Panc1 (cell line): Measurements from ENCODE around the gene SUPT20HL2. TPM values are rescaled to one million over a fixed set of nuclear protein-coding genes. Genes with fewer than 3 reads are reported as not detected.

ENCODE experiments used
- ATAC-seq: fragments of 200-7000 bp; cut with Tn5 transposase; 2 replicates; pipeline ENCODE4 v1.9.1; 2020; ENCODE audit warnings: mild to moderate bottlenecking, moderate library complexity
- BruUV-seq: library from RNA; stranded (reverse); fragments of 400-500 nt; replicated peaks from 2 replicates; lab custom pipeline; 2021; lab: Mats Ljungman, UMichigan
- CTCF ChIA-PET: fragments of 300-600 bp; sonication (Branson Sonifier 250); formaldehyde crosslinking; loops from one replicate; lab custom pipeline; 2022; ENCODE audit warnings: antibody characterized with exemption; lab: Charles Lee
- POLR2A ChIA-PET: fragments of 300-600 bp; sonication (Branson Sonifier 250); formaldehyde crosslinking; loops from one replicate; lab custom pipeline; 2022; ENCODE audit warnings: antibody characterized with exemption; lab: Charles Lee
- DNase-seq: peaks from one replicate; pipeline ENCODE4 v3.0.0-alpha.2; 2010; ENCODE audit warnings: low read depth, low spot score
- H3K27ac ChIP-seq: 2 replicates; pipeline ENCODE4 v1.5.1; 2011; ENCODE audit warnings: mild to moderate bottlenecking, low read length, inconsistent platforms
- H3K27me3 ChIP-seq: fragments of 200-500 bp; sonication (Bioruptor generic); 2 replicates; pipeline ENCODE4 v1.6.0; 2014; ENCODE audit warnings: low read length, inconsistent platforms; ENCODE audit not compliant: control insufficient read depth, insufficient read depth
- H3K36me3 ChIP-seq: fragments of 200-500 bp; sonication (Bioruptor generic); 2 replicates; pipeline ENCODE4 v1.5.1; 2014; ENCODE audit warnings: inconsistent platforms, mild to moderate bottlenecking, low read length, moderate library complexity; ENCODE audit not compliant: control insufficient read depth, insufficient read depth
- H3K4me1 ChIP-seq: 2 replicates; pipeline ENCODE4 v1.5.1; 2011; ENCODE audit warnings: inconsistent platforms, mild to moderate bottlenecking, low read length, moderate library complexity; ENCODE audit not compliant: control insufficient read depth, insufficient read depth
- H3K4me3 ChIP-seq, 2 experiments: 2 replicates each; pipeline ENCODE4 v1.5.1; 2011 to 2012; ENCODE audit warnings: low read depth in 2 of 2, low read length in 2 of 2, mild to moderate bottlenecking in 2 of 2, inconsistent platforms in 1 of 2, moderate library complexity in 1 of 2
- H3K9me3 ChIP-seq: fragments of 200-500 bp; sonication (Bioruptor generic); 2 replicates; pipeline ENCODE4 v1.5.1; 2014; ENCODE audit warnings: low read depth, mild to moderate bottlenecking, inconsistent platforms, low read length, moderate library complexity; ENCODE audit not compliant: control insufficient read depth, insufficient read depth
- POLR2AphosphoS5 ChIP-seq: IDR thresholded peaks from 2 replicates; pipeline ENCODE4 v1.6.1; 2012; ENCODE audit warnings: mild to moderate bottlenecking, low read depth, low read length, moderate library complexity
- SIN3A ChIP-seq: IDR thresholded peaks from 2 replicates; pipeline ENCODE4 v1.6.1; 2012; ENCODE audit warnings: low read depth, mild to moderate bottlenecking, low read length, moderate library complexity, borderline replicate concordance; ENCODE audit not compliant: insufficient read depth
- TCF7L2 ChIP-seq: IDR thresholded peaks from 2 replicates; pipeline ENCODE4 v1.6.1; 2011; ENCODE audit warnings: mild to moderate bottlenecking, low read depth, low read length, inconsistent platforms
- in situ Hi-C: cut with HindIII; loops from 2 replicates; pipeline ENCODE4 v1.10.0; 2016; ENCODE audit warnings: low sequenced_read_pairs, low pct_unique_long_range_greater_than_20kb
- intact Hi-C: fragments of 100-400 bp; cut with micrococcal nuclease; formaldehyde crosslinking; loops from one replicate; pipeline ENCODE4 v1.10.0; 2022; ENCODE audit not compliant: unreplicated experiment
- total RNA-seq: library from RNA; stranded (reverse); gene quantifications from one replicate; pipeline ENCODE4 v1.2.1, GENCODE V29; 2021; ENCODE audit not compliant: unreplicated experiment
- TF ChIP-seq, protein P1 (sequence below), 2 experiments: IDR thresholded peaks; 2 replicates each; pipeline ENCODE4 v1.6.1; 2011 to 2012; ENCODE audit warnings: low read depth in 2 of 2, control low read depth in 1 of 2, low read length in 1 of 2, mild to moderate bottlenecking in 1 of 2, moderate library complexity in 1 of 2; ENCODE audit not compliant: insufficient read depth in 1 of 2
- TF ChIP-seq, protein P2 (sequence below): fragments of 450-650 bp; IDR thresholded peaks from 2 replicates; pipeline ENCODE4 v1.5.1; 2017; ENCODE audit warnings: mild to moderate bottlenecking

SUPT20HL2 gene
- total RNA-seq, 1 experiment from 2014 or later, result not detected

DNA sequence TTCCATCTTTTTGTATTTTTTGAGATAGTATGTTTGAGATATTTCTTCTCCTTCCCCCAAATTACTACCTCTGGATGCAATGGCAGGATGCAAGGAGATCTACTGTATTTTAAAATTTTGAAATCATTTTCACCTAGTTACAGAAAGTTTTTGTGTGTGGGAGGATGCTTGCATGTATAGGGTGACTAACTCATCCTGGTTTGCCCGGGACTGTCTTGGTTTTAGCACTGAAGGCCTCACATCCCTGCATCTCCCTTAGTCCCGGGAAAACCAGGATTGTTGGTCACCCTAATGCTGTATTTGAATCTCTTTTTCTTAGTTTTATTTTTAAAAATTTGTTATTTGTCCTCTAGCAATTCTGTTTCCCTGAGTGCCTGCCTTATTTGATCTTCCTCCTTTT is 12.1 kb downstream of the SUPT20HL2 start:
- Histone ChIP-seq H3K4me3 (no peak overlapping the region), H3K9me3 (no peaks in the 10 kb centered on the region), H3K27me3 (no peaks in the 10 kb centered on the region), H3K36me3 (no peaks in the 10 kb centered on the region), H3K27ac (no peak overlapping the region), H3K4me1 (no peaks in the 10 kb centered on the region)
- DNase-seq (no peak), ATAC-seq (no peak)
- POLR2A ChIA-PET, result no interaction called here
- intact Hi-C loops (no loop called here), in situ Hi-C loops (no loop called here)
- BruUV-seq, result no TSS peak
- CTCF ChIA-PET, result no interaction called here
- TF ChIP-seq, protein P1, sequence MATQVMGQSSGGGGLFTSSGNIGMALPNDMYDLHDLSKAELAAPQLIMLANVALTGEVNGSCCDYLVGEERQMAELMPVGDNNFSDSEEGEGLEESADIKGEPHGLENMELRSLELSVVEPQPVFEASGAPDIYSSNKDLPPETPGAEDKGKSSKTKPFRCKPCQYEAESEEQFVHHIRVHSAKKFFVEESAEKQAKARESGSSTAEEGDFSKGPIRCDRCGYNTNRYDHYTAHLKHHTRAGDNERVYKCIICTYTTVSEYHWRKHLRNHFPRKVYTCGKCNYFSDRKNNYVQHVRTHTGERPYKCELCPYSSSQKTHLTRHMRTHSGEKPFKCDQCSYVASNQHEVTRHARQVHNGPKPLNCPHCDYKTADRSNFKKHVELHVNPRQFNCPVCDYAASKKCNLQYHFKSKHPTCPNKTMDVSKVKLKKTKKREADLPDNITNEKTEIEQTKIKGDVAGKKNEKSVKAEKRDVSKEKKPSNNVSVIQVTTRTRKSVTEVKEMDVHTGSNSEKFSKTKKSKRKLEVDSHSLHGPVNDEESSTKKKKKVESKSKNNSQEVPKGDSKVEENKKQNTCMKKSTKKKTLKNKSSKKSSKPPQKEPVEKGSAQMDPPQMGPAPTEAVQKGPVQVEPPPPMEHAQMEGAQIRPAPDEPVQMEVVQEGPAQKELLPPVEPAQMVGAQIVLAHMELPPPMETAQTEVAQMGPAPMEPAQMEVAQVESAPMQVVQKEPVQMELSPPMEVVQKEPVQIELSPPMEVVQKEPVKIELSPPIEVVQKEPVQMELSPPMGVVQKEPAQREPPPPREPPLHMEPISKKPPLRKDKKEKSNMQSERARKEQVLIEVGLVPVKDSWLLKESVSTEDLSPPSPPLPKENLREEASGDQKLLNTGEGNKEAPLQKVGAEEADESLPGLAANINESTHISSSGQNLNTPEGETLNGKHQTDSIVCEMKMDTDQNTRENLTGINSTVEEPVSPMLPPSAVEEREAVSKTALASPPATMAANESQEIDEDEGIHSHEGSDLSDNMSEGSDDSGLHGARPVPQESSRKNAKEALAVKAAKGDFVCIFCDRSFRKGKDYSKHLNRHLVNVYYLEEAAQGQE (IDR thresholded peaks at IDR 0.05; ENCODE audit: insufficient read depth in 1 of 2, low read depth in 2 of 2, low read length in 1 of 2), result no peak
- TF ChIP-seq, protein P2, sequence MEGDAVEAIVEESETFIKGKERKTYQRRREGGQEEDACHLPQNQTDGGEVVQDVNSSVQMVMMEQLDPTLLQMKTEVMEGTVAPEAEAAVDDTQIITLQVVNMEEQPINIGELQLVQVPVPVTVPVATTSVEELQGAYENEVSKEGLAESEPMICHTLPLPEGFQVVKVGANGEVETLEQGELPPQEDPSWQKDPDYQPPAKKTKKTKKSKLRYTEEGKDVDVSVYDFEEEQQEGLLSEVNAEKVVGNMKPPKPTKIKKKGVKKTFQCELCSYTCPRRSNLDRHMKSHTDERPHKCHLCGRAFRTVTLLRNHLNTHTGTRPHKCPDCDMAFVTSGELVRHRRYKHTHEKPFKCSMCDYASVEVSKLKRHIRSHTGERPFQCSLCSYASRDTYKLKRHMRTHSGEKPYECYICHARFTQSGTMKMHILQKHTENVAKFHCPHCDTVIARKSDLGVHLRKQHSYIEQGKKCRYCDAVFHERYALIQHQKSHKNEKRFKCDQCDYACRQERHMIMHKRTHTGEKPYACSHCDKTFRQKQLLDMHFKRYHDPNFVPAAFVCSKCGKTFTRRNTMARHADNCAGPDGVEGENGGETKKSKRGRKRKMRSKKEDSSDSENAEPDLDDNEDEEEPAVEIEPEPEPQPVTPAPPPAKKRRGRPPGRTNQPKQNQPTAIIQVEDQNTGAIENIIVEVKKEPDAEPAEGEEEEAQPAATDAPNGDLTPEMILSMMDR, result no peak
- TF ChIP-seq TCF7L2, result no peak

DNA sequence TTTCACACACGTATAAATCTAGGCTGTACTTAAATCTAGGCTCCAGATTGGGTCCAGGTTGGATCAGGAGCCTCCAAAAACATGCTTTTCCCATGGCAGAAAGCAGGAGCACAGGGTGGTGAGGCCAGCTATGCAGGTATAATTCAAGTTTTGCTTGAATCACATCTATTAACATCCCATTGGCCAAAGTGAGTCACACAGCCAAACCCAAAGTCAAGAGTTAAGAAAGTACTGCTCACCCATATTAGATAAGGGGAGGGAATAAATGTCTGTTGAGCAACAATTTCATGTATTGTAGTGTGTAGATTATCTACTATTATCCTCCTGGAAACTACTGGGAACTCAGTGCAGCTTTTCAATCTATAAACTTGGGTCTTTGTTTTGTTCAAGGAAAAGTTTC is 12.8 kb downstream of the SUPT20HL2 start:
- no TSS peak for BruUV-seq

More for the DNA sequence above, 12.8 kb downstream of the SUPT20HL2 start:
- H3K36me3 ChIP-seq, result no peaks in the 10 kb centered on the region
- H3K27ac ChIP-seq, result no peak overlapping the region
- intact Hi-C loops (no loop called here), in situ Hi-C loops (no loop called here)
- no peak for ATAC-seq
- ChIA-PET POLR2A (no interaction called here), CTCF (no interaction called here)
- DNase-seq, result no peak
- no peaks in the 10 kb centered on the region for H3K27me3 ChIP-seq
- TF ChIP-seq, protein P1 (IDR thresholded peaks at IDR 0.05; ENCODE audit: insufficient read depth in 1 of 2, low read depth in 2 of 2, low read length in 1 of 2), result no peak
- TF ChIP-seq SIN3A (no peak), TCF7L2 (no peak), POLR2AphosphoS5 (no peak)
- TF ChIP-seq, protein P2, result no peak
- no peaks in the 10 kb centered on the region for H3K4me1 ChIP-seq
- H3K4me3 ChIP-seq, result no peak overlapping the region
- H3K9me3 ChIP-seq, result no peaks in the 10 kb centered on the region
